HG03432 (cell line): ENCODE data around the gene CDYL2.
"Not testable (repeated sequence)": the region's sequence is repeated elsewhere in the genome, so short reads cannot be mapped to it uniquely, and the experiment has no call there.

Source experiments
- ATAC-seq: cut with Tn5 transposase; IDR thresholded peaks from one replicate; pipeline ENCODE4 v1.9.1; 2021; ENCODE audit warnings: mild to moderate bottlenecking, moderate library complexity; ENCODE audit not compliant: unreplicated experiment

Gene CDYL2

GRCh38 chr16:80751167-80751566, 53.2 kb downstream of the CDYL2 start:
- no peak for ATAC-seq

DNA sequence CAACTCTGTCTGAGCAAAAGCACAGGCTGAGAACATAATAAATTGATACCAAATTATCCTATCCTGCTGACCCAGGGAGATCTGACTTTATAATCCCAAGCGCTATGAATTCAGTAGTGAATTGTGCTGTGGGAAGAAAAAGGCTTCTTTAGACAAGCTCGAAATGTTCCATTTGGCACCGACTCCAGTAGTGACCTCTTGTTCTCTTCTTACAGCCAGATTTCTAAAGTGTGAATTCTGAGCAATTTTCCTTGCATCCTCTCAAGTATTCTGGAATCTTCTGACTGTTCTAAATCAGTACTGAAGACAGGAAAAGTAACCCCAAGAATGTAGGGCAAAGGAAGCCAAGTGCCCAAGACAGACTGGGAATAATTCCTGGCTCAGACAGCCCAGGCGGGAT, 58.2 kb downstream of the CDYL2 start:
- ATAC-seq: no peak

DNA sequence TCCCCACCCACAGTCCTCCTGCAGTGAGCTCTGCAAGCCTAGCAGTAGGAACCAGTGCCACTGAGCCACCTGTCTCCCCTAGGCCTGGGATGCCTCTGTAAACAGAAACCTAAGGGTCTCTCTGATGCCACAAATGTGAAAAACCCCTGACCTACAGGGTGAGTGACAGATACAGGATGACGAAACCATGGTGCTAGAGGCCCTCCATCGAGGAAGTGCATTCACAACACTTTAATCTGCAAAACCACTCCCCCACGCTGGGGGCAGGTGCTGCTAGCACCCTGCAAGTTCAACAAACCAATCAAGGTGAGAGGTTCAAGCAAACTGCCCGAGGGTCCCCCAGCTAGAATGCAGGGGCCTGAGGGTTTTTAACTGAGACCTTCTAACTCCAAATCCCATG, 59.5 kb downstream of the CDYL2 start:
- ATAC-seq: no peak

DNA sequence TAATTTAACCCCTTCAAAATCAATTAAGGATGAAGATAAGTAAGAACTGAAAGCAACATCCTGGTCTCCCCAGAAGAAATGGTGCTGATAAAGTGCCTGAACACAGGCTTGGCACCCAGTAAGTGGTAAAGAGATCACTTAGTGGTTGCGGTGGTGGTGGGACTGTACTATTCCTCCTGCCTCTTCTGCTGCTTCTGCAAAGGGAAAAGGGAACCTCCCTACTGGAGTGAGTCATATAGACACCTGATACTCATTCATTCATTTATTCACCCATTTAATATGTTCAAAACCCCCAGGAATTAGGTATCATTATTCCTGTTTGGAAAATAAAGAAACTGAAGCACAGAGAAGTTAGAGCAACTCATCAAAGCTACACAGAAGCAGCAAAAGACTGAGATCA, 60.6 kb downstream of the CDYL2 start:
- no peak for ATAC-seq

DNA sequence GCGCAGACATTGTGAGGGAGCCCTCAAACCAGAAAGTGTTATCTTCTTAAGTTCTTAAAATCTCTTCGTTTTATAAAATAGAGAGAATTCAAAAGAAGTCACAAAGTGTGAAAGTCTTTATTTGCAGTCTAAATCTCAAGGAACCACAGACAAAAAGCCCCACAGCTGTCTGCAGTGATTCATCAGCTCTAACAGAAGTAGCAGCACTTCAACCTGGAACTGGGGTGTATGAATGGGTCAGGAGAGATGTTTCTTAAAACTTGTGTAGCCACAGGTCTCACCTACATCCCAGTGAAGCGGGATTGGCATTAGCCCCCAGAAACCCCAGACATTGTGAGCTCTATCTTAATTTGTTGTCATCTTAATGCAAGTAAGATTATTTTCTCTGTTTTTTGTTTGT, 61.1 kb downstream of the CDYL2 start:
- no peak for ATAC-seq

GRCh38 chr16:80742331-80742730, 62.1 kb downstream of the CDYL2 start:
- ATAC-seq: no peak

DNA sequence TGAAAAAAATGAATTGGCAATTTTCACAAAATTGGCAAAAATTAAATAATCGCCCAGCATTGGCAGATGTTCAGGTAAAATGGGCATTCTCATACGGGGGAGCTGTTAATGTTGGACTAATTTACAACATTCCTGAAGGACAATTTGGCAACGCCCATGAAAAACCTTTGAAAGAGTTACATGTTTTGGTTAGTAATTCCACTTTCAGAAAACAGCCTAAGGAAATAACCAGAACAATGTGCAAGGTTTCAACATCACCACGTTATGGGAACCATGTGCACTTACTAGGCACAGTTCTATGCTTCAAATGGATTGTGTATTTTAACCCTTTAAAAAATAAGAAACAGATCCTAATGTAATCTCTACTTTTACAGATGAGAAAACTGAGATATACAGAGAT, 62.7 kb downstream of the CDYL2 start:
- no peak for ATAC-seq

DNA sequence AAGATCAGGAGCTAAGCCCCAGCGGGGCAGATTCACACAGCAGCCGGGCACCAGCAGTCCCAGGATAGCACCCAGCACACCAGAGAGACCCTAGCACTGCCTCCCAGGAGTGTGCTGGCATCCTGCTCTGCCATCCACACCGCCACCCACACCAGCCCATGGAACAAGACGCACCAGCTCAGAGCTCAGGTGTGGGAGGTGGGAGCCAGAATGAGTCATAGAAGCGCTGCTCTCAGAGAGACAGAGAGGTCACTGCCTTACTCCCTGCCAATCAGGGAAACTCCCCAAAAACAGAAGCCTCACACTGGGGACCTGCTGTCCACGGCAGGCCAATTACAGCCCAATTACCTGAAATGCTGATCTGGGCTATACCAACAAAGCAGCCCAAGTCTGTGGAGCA, 64.9 kb downstream of the CDYL2 start:
- no peak for ATAC-seq

DNA sequence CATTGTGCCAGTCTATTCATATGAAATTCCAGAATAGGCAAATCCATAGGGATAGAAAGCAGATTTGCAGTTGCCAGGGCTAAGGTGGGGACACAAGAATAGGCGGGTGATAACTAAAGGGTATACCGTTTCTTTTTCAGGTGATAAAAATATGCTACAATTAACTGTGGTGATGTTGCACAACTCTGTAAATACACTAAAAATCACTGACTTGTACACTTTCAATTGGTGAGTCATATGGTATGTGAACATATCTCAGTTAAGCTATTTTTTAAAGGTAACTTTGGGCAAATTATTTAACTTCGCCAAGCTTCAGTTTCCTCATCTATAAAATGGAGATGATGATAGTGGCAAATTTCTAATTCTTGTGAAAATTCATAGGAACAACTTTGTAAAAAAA, 65.9 kb downstream of the CDYL2 start:
- ATAC-seq: no peak

GRCh38 chr16:80735846-80736245, 68.6 kb downstream of the CDYL2 start:
- no peak for ATAC-seq

DNA sequence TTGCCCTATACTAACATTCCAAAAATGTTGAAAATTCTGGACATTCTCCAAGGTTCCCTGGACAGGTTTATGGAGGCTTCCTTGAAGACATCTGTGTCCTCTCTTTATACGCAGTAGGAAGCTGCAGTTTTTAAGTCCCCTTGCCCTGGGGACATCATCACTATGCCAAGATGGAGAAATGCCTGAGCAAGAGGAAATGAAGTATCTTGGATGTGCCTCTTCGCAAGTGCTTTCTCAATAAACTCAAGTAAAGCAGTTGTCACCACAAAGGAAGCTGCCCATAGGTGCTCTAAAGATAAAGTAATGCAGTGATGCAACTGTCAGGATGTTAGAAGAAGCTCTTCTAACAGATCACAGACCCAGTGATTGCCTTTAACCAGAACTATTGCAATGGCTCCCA, 71.0 kb downstream of the CDYL2 start:
- ATAC-seq: no peak

DNA sequence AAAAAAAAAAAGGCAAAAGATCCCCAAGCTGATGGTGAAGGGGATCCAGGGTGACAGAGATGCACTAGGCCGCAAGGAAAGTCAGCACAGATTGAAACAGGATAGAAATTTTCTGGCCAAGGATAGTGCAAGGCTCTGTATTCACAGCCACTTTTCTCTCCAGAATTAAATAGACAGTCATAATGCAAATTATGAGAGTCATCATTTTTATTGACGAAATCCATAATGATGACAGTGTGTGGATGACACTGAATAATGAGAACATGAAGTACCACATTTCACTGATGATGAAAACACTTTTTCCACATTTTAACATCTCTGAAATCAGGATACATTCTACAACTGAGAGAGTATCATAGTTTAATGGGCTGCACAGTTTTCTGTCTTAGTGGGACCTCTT, 72.5 kb downstream of the CDYL2 start:
- ATAC-seq: no peak

DNA sequence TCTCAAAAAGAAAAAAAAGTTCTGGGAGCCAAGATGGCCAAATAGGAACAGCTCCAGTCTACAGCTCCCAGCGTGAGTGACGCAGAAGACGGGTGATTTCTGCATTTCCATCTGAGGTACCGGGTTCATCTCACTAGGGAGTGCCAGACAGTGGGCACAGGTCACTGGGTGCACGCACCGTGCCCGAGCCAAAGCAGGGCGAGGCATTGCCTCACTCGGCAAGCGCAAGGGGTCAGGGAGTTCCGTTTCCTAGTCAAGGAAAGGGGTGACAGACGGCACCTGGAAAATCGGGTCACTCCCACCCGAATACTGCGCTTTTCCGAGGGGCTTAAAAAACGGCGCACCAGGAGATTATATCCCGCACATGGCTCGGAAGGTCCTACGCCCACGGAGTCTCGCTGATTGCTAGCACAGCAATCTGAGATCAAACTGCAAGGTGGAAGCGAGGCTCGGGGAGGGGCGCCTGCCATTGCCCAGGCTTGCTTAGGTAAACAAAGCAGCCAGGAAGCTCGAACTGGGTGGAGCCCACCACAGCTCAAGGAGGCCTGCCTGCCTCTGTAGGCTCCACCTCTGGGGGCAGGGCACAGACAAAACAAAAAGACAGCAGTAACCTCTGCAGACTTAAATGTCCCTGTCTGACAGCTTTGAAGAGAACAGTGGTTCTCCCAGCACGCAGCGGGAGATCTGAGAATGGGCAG, 77.2 kb downstream of the CDYL2 start:
- ATAC-seq: not testable (repeated sequence)

GRCh38 chr16:80725566-80726162, 78.7 kb downstream of the CDYL2 start:
- no peak for ATAC-seq

DNA sequence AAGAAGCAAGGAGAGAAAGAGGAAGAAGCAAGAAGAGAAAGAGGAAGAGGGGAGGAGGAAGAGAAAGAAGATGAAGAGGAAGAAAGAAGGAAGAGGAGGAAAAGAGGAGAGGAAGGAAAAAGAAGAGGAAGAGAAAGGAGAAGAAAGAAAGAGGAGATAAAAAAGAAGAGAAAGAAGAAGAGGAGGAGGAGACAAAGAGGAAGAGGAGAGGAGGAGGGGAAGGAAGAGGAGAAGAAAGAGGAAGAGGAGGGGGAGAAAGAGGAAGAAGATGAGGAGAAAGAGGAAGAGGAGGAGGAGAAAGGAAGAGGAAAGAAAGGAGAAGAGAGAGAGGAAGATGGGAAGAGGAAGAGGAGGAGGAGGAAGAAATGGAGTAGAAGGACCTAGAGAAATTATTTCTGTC, 80.4 kb downstream of the CDYL2 start:
- ATAC-seq: no peak

DNA sequence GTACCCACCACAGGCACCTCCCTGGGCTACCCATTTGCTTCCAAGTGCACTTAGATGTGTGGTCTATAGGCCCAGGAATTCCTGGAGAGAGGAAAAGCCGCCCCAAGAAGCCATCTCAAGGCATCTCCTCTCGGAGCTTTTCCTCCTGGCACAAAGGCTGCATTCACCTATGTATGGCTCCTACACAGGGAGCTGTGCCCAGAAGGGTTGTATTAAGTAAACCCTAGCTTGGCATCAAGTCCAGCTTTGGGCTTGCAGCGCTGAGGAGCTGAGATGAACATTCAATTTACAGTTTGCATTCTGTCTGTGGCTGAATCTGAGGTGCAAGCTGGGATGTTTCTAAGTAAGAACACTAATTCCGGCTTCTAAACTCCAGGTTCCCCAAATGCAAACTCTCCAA, 81.3 kb downstream of the CDYL2 start:
- ATAC-seq: no peak

GRCh38 chr16:80720804-80721371, 83.5 kb downstream of the CDYL2 start:
- ATAC-seq: no peak

DNA sequence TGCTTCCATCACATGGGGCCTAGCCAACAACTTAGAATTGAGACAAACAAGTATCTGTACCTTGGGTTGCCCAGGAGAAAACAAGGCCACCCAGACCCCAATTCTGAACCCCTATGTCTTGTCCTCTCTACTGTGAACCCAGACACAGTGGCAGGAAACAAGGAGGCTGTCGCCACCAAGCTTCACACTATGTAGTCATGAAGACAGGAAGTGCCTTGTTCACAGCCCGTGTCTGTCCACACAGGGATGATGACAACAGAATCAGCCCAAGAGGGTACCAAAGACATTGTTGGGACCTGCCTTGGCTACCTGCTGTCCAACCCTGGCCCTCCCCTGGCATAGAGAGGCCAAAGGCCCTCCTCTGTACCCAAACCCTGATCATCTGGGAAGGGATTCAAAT, 84.8 kb downstream of the CDYL2 start:
- peak; percentile 48 for ATAC-seq

DNA sequence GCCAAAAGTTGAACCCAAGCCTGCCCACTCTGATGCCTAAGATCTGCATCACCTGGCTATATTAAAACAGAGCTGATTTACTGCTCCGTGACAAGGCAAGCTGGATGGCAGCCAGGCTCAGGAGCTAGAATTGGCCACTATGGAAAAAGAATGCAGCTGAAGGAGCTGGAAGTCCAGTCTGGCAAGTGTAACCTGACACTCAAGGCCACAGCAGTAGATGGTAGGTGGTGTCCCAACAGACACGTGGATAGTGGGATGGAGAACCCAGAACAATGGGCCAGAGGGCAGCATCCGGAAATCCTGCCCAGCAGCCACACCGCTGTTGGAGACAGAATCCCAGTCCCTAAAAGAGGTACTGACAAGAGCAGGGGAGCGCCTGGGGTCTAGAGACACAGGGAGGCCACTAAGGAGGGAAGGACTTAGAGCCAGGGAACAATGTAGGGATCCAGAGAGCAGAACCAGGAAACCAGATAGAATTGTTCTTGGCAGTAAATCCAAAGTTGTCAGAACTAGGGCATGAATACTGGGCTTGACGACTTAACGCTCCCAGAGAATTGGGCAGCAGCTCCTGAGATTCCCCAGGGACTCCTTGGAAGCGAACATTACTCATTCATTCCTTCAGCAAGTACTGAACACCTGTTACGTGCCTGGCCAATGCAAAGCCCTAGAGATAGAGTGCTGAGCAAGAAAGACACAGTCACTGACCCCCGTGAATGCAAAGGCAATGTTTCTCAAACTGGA, 85.7 kb downstream of the CDYL2 start:
- ATAC-seq: no peak

DNA sequence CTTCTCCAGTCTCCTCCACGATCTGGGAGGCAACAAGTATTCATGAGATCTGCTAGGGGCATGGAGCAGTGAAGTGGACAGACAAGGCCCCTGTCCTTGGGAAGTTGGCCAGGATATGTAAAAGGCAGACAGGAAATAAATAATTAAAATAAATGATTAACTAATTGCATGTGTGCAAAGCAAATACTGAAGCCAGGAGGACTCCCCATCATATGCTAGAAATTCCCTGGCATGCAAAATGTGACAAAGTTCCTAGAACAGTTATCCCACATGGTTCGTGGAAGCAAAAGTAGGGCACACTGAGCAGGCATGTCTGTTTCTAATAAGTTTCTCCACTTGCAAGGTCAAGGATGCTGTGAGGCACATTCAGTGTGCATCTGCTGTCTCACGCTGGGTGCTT, 86.8 kb downstream of the CDYL2 start:
- ATAC-seq: no peak

DNA sequence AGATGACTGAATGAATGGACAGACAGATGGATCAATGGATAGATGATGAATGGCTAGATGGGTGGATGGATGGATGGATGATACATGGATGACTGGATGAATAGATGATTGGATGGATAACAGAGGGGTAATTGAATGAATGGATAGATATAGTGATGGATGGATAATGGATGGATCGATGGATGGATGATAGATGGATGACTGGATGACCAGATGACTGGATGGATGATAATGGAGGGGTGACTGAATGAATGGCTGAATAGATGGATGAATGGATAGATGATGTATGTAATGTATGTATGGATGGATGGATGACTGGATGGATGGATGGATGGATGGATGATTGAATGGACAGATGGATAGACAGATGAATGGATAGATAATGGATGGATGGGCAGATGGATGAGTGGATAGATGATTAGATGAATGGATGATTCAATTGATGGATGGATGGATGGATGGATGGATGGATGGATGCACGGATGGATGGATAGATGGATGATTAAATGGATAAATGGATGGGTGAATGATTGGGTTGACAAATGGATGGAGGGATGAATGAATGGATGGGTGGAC, 87.7 kb downstream of the CDYL2 start:
- no peak for ATAC-seq

- ATAC-seq: no peak
These were observed 93.0 kb downstream of the CDYL2 start for GRCh38 chr16:80711406-80711805.
